Peyer's patch (tissue), 4 donors: ENCODE data around the gene WASL. TPM values are rescaled to one million over a fixed set of nuclear protein-coding genes. Genes with fewer than 3 reads are reported as not detected.

Experiments
- DNase-seq, 3 donors: peaks; one replicate each; pipeline ENCODE4 v3.0.0-alpha.2; 2017 to 2019
- H3K27ac ChIP-seq, 4 donors: fragments of 200-600 bp; sonication (generic); one replicate each; pipeline ENCODE4 v1.5.1; 2016 to 2019
- H3K27me3 ChIP-seq, 2 donors: fragments of 200-600 bp; sonication (generic); one replicate each; pipeline ENCODE4 v1.5.1; 2019
- H3K36me3 ChIP-seq, 3 donors: fragments of 200-600 bp; sonication (generic); one replicate each; pipeline ENCODE4 v1.5.1; 2016 to 2019
- H3K4me1 ChIP-seq, 4 donors: fragments of 200-600 bp; sonication (generic); one replicate each; pipeline ENCODE4 v1.5.1; 2016 to 2019
- H3K4me3 ChIP-seq, 4 donors: fragments of 200-600 bp; sonication (generic); 1 replicate in 3 of 4; 2 replicates in 1 of 4; pipeline ENCODE4 v1.5.1; 2016 to 2019; ENCODE audit warnings: mild to moderate bottlenecking in 1 of 4
- H3K9me3 ChIP-seq, 4 donors: fragments of 200-600 bp; sonication (generic); one replicate each; pipeline ENCODE4 v1.5.1; 2016 to 2019; ENCODE audit warnings: mild to moderate bottlenecking in 1 of 4
- POLR2A ChIP-seq, 2 donors: fragments of 450-650 bp; IDR thresholded peaks; one replicate each; pipeline ENCODE4 v1.5.1; 2017; ENCODE audit warnings: antibody characterized with exemption in 2 of 2, mild to moderate bottlenecking in 2 of 2, moderate library complexity in 2 of 2
- total RNA-seq, 4 donors: library from RNA; depleted of rRNA; stranded (reverse); fragments of >200 nt; gene quantifications; one replicate each; pipeline ENCODE4 v1.1.0, GENCODE V29; 2016
- TF ChIP-seq, protein P1 (sequence below), 6 experiments: fragments of 450-650 bp in 4 of 6; fragments of 200-600 bp in 2 of 6; sonication (generic) in 1 of 6; IDR thresholded peaks; one replicate each; pipeline ENCODE4 v1.5.1; 2017 to 2019; ENCODE audit warnings: antibody characterized with exemption in 6 of 6, mild to moderate bottlenecking in 3 of 6, moderate library complexity in 1 of 6

Gene WASL
- total RNA-seq, 4 donors from 2014 or later, result 33.8 to 60.2 (median 51.5) TPM

- H3K9me3 ChIP-seq, result no peaks in the 10 kb centered on the region
- no peaks in the 10 kb centered on the region for H3K4me1 ChIP-seq
- TF ChIP-seq, protein P1, sequence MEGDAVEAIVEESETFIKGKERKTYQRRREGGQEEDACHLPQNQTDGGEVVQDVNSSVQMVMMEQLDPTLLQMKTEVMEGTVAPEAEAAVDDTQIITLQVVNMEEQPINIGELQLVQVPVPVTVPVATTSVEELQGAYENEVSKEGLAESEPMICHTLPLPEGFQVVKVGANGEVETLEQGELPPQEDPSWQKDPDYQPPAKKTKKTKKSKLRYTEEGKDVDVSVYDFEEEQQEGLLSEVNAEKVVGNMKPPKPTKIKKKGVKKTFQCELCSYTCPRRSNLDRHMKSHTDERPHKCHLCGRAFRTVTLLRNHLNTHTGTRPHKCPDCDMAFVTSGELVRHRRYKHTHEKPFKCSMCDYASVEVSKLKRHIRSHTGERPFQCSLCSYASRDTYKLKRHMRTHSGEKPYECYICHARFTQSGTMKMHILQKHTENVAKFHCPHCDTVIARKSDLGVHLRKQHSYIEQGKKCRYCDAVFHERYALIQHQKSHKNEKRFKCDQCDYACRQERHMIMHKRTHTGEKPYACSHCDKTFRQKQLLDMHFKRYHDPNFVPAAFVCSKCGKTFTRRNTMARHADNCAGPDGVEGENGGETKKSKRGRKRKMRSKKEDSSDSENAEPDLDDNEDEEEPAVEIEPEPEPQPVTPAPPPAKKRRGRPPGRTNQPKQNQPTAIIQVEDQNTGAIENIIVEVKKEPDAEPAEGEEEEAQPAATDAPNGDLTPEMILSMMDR (IDR thresholded peaks at IDR 0.05), result no peak
- no peak overlapping the region for H3K4me3 ChIP-seq
- no peaks in the 10 kb centered on the region for H3K36me3 ChIP-seq
- DNase-seq, result no peak
- H3K27me3 ChIP-seq, result no peaks in the 10 kb centered on the region
- H3K27ac ChIP-seq, result no peak overlapping the region
These were observed 74.2 kb downstream of the WASL start for GRCh38 chr7:123674399-123675180.

DNA sequence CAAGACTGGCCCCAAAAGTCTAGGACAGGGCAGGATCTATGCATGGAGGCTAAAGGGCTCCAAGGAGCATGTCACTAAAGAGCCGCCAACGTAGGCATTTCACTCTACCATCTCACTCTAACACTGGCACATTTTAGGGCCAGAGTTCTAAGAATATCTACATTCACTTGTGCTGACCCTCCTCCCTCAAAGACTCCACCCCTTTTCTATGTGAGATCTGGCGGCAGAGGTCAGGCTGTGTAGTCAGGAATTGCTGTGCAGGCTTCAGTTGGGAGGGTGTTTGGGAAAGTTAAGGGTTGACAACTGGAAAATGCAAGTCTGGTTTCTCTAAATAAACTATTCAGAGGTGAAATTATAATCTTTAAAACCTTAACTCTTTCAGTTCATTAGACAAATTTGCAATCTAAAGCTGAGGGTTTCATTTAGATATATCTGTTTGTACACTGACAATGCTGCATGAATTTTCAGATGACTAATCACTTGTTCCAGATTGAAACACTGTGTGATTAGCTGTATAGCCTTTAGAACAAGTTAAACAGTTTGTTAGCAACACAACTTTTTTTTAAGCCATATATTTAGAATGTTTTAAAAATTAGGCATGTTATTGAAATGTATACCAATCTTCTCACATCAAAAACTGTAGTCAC, 74.9 kb downstream of the WASL start:
- H3K9me3 ChIP-seq, result no peaks in the 10 kb centered on the region
- no peaks in the 10 kb centered on the region for H3K27me3 ChIP-seq
- H3K27ac ChIP-seq, result no peak overlapping the region
- no peak for DNase-seq
- H3K4me1 ChIP-seq, result no peaks in the 10 kb centered on the region
- H3K4me3 ChIP-seq, result no peak overlapping the region
- no peaks in the 10 kb centered on the region for H3K36me3 ChIP-seq
- TF ChIP-seq, protein P1 (IDR thresholded peaks at IDR 0.05), result no peak
- TF ChIP-seq POLR2A (IDR thresholded peaks at IDR 0.05), result no peak

DNA sequence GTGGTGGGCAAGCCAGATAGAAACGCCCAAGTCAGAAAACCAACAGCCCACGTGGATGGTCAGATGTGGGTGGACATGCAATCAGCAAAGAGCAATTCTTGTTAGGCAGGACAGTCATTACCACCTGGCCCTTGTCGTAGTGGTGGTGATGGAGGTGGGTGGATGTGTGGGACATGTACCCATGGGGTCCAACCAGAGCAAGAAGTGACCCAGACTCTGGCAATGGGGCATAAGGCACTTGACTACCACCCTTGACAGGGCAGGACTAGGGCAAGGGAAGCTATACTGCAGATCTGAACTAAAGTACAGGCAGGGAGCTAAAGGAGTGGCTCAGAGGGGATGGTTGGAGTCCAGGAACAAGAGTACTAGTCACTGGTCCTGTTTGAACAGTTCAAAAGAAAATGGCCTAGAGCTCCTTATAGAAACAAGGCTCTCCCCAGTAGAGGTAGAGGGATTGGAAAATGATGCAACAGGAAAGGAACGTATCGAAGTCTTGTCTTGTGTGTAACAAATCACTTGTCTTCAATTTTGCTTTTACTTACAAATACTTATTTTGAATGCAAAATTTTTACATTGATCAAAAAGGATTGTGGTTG, 75.6 kb downstream of the WASL start:
- Histone ChIP-seq H3K27me3 (no peaks in the 10 kb centered on the region), H3K4me1 (no peaks in the 10 kb centered on the region), H3K27ac (no peak overlapping the region), H3K36me3 (no peaks in the 10 kb centered on the region), H3K4me3 (no peak overlapping the region), H3K9me3 (no peaks in the 10 kb centered on the region)
- no peak for DNase-seq
- TF ChIP-seq, protein P1 (IDR thresholded peaks at IDR 0.05), result no peak

DNA sequence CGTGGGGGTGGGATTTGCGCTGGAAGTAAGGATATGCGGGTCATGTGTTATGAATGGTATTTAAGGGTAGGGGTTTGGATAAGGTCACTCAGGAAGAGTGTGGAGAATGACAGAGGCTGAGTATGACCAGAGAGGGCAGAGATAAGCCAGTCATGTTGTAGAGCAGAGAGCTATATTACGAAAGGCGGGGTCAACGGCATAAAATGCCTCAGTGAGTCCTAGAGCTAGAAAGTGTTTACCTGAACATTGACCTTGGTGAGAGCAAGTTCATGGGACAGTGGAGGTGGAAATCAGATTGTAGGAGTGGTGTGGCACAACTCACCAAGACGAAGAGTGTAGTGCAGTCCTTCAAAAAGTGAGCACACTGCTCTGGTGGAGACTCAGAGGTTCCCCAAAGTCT, 79.3 kb downstream of the WASL start:
- no peak for DNase-seq

GRCh38 chr7:123666492-123666891, 82.3 kb downstream of the WASL start:
- H3K36me3 ChIP-seq, result no peaks in the 10 kb centered on the region
- H3K4me1 ChIP-seq, result no peaks in the 10 kb centered on the region
- TF ChIP-seq, protein P1 (IDR thresholded peaks at IDR 0.05), result no peak
- TF ChIP-seq POLR2A (IDR thresholded peaks at IDR 0.05), result no peak
- no peak overlapping the region for H3K4me3 ChIP-seq
- DNase-seq, result no peak
- no peaks in the 10 kb centered on the region for H3K9me3 ChIP-seq
- H3K27ac ChIP-seq, result no peak overlapping the region
- H3K27me3 ChIP-seq, result no peaks in the 10 kb centered on the region

More for the DNA sequence above, 79.3 kb downstream of the WASL start:
- no peak overlapping the region for H3K27ac ChIP-seq
- H3K9me3 ChIP-seq, result no peaks in the 10 kb centered on the region
- no peaks in the 10 kb centered on the region for H3K27me3 ChIP-seq
- no peak overlapping the region for H3K4me3 ChIP-seq
- H3K4me1 ChIP-seq, result no peaks in the 10 kb centered on the region
- no peaks in the 10 kb centered on the region for H3K36me3 ChIP-seq
- TF ChIP-seq POLR2A (IDR thresholded peaks at IDR 0.05), result no peak
- TF ChIP-seq, protein P1 (IDR thresholded peaks at IDR 0.05), result no peak
